LHCN-M2 (cell line): ENCODE results near the gene ITM2C. TPM values are rescaled to one million over a fixed set of nuclear protein-coding genes. Genes with fewer than 3 reads are reported as not detected.

ENCODE experiments used
- DNase-seq: peaks from one replicate; pipeline ENCODE4 v3.0.0-alpha.2; 2012; ENCODE audit warnings: low read depth
- total RNA-seq: library from RNA; depleted of rRNA; stranded (reverse); fragments of >200 nt; gene quantifications from 2 replicates; pipeline ENCODE4 v1.2.3, GENCODE V29; 2014; rRNA removed

The ITM2C gene
- total RNA-seq, 1 experiment from 2014 or later, result 29.0 TPM

DNA sequence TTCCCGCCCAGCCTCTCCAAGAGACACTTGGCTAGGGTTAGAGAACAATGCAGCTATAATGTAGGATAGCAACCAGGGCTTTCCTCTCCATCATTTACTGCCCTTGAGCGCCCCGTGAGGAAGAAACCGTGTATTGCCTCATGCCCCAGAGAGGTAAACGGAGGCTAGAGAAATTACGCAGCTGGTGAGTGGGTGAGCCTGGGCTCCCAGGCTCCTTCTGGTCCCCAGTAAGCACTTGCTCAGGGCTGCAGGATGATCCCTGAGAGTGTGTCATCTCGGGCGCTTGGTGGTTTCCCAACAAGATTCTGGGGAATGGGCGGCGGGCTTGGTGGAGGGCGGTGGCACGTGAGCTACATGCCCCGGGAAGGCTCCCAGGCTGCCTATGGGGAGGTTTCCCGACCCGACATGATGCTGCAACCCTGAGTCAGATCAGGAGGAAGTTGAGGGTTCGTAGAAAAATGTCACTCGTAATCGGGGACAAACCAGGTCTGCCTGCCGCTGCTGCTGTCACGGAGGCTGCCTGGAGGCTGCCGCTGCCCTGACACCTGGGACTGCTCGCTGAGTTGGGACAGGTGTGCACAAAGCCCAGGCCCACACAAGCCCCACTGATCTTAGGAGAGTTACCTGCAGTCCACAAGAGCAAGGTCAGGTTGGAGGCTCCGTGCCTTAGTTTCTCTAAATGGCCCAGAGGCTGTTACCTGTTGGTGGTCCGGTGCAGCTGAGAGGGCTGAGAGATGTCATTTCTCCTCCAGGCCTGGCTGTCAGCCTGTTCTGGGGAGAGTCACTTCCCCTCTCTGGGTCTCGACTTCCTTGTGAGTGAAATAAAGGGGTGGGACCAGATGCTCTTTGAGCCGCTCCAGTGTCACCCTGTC, 60.0 kb downstream of the ITM2C start, which contains the start of gene GPR55:
TSS of gene GPR55 (minus strand) at position 773 of the 872 bp plus-strand sequence. CDS start 14,280 bp downstream, outside the sequence.
- no peak for DNase-seq

- no peak for DNase-seq
Observed at GRCh38 chr2:230925443-230925878, 60.7 kb downstream of the ITM2C start.

GRCh38 chr2:230925879-230926765, 61.4 kb downstream of the ITM2C start:
- no peak for DNase-seq

DNA sequence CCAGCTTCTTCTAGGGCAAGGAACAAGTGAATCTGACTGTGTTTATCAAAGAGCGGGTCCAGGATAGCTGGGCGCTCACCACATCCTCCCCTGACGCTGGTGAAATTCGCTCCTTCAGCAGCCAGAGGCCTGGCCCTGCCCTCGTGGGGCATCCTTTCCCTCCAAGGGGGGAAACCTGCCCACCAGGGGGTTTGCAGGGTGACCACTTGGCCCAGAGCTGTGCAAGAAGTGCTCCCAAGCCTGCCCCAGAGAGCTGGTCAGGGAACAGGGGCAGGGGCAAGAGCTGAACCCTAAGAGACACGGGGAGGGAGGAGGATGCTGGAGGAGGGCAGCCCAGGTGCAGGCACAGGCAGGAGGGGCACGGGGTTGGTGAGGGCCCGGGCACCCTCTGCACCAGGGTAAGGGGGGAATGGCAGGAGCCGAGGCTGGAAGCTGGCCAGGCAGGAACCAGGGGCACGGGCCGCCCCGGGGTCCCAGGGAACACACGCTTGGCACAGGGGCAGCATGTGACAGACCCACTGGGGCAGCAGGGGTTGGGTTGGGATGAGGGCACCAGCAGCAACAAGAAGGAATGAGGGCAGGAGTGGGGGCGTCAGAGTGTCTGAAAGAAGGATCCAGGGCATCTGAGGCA, 63.1 kb downstream of the ITM2C start:
- DNase-seq, result no peak

Other genes with a start within 250 kb of the ITM2C start
- gene CAB39, start 152.1 kb upstream of the ITM2C start, total RNA-seq, result 40.1 and 41.0 TPM in 2 replicates
- not detected in 2 replicates for gene GPR55, start 60.3 kb downstream of the ITM2C start, total RNA-seq
- not detected in 2 replicates for gene SPATA3, start 131.2 kb downstream of the ITM2C start, total RNA-seq
- gene C2orf72, start 172.6 kb downstream of the ITM2C start, total RNA-seq, result 0.06 and 0.13 TPM in 2 replicates
- gene PSMD1, start 191.9 kb downstream of the ITM2C start, total RNA-seq, result 142 and 172 TPM in 2 replicates